GM12873 (cell line): ENCODE measurements around the gene DIS3L2.

ENCODE experiments used
- CTCF ChIP-seq: IDR thresholded peaks from 2 replicates; pipeline ENCODE4 v1.5.1; 2012; ENCODE audit warnings: low read depth, mild to moderate bottlenecking, moderate library complexity, low read length, control low read depth; ENCODE audit not compliant: insufficient read depth; ENCODE audit errors: missing control alignments

DIS3L2 gene

GRCh38 chr2:232116852-232117251, 155.3 kb downstream of the DIS3L2 start:
- no peak for TF ChIP-seq CTCF

- TF ChIP-seq CTCF = no peak
Measured at GRCh38 chr2:232117413-232117812, 155.9 kb downstream of the DIS3L2 start.

DNA sequence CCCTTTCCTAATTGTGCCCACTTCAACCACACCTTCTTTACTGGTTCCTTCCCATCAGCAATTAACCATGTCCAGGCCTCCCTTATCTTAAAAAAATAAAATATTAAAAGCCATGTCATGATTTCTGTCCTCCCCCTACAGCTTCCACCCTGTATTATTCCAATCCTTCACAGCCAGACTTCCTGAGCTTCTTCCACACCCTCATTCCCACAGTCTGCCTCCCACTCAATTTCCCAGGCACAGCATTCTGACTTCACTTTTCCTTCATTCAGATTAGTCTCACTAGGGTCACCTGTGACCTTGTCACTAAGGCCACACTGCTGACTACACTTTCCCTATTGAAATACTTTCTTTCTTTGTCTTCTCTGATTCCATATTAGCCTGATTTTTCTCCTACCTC, 159.4 kb downstream of the DIS3L2 start:
- no peak for TF ChIP-seq CTCF

DNA sequence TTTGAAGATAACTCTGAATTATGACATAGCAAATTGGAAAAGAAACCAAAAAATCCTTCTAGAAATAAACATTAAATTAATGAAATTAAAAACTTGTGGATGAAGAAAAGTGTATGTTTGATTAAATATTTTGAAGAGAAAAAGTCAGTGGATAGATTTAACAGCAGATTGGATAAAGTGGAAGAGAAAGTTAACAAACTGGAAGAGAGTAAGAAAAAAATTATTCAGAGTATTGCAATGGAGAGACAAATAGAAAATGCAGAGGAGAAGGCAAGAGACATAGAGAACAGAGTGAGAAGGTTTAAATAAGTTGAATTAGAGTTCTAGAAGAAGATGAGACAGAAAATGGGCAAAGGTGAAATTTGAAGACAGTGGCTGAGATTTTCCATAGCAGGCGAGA, 162.8 kb downstream of the DIS3L2 start:
- TF ChIP-seq CTCF = no peak

GRCh38 chr2:232126301-232127099, 165.0 kb downstream of the DIS3L2 start:
- no peak for TF ChIP-seq CTCF

DNA sequence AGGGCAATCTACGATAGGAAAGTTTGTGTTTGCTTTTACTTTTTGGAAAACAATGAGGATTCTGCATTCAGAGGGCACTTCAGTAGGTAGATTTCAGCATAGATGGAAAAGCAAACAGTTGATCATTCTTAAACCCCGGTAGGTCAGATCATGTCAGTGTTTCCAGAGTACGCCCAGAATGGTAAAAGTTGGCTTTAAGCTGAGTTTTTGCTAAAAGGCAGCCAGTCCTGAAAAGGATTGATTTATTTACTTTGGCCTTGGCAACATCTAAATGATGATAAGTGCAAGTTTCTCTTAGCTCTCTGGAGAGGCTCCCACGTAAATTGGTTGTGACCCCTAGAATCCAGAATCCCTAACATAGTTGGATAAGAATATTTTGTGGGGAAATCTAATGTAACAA, 168.0 kb downstream of the DIS3L2 start:
- no peak for TF ChIP-seq CTCF

DNA sequence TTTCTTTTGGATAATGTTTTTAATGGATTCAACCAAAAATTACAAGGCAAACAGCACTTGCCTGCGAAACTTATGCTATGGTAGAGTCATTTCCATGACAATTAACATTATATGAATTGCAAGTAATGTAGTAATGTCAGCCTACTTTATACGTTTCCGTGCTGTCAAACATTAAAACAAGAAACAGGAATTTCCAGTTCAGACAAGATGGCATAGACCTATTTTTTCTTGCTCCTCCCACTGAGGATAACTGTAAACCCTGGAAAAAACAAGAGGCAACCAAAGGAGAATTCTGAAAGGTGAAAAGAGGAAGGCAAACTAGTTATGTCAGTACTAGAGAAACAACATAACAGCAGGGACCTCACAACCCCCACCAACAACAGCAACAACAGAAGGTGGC, 170.7 kb downstream of the DIS3L2 start:
- TF ChIP-seq CTCF = no peak
